T-helper 17 cell (primary cell): ENCODE data around the gene TBC1D5. TPM values are rescaled to one million over a fixed set of nuclear protein-coding genes. Genes with fewer than 3 reads are reported as not detected.

ENCODE experiments used
- ATAC-seq: fragments of 150-1000 bp; cut with Tn5 transposase; 2 replicates; pipeline ENCODE4 v1.10.0; 2021; ENCODE audit warnings: mild to moderate bottlenecking, moderate library complexity
- DNase-seq, 3 donors: peaks; one replicate each; pipeline versions ENCODE4 v3.0.0 to v3.0.0-alpha.2; 2020 to 2021
- H3K9me3 ChIP-seq: one replicate; pipeline ENCODE4 v1.7.0; 2013; ENCODE audit warnings: low read length, mild to moderate bottlenecking; ENCODE audit not compliant: control insufficient read depth, poor library complexity, severe bottlenecking
- H3K27ac Mint-ChIP-seq: one replicate; pipeline ENCODE4 v1.8.0; 2022; ENCODE audit warnings: mild to moderate bottlenecking, moderate library complexity, mixed read lengths
- H3K27me3 Mint-ChIP-seq: one replicate; pipeline ENCODE4 v1.8.0; 2022; ENCODE audit warnings: mixed read lengths
- H3K36me3 Mint-ChIP-seq: one replicate; pipeline ENCODE4 v1.8.0; 2022; ENCODE audit warnings: low read depth, mixed read lengths
- H3K4me1 Mint-ChIP-seq: one replicate; pipeline ENCODE4 v1.8.0; 2022; ENCODE audit warnings: mild to moderate bottlenecking, mixed read lengths
- H3K4me3 Mint-ChIP-seq: one replicate; pipeline ENCODE4 v1.8.0; 2022; ENCODE audit warnings: mild to moderate bottlenecking, moderate library complexity, mixed read lengths
- total RNA-seq, 4 donors: library from RNA in 2 of 4; stranded (reverse) in 2 of 4; gene quantifications; one replicate each; pipeline ENCODE4 v1.2.3 and lab custom pipeline; 2022 to 2026

Gene TBC1D5
- total RNA-seq, 2 donors from 2014 or later = 53.7 to 58.4 TPM

DNA sequence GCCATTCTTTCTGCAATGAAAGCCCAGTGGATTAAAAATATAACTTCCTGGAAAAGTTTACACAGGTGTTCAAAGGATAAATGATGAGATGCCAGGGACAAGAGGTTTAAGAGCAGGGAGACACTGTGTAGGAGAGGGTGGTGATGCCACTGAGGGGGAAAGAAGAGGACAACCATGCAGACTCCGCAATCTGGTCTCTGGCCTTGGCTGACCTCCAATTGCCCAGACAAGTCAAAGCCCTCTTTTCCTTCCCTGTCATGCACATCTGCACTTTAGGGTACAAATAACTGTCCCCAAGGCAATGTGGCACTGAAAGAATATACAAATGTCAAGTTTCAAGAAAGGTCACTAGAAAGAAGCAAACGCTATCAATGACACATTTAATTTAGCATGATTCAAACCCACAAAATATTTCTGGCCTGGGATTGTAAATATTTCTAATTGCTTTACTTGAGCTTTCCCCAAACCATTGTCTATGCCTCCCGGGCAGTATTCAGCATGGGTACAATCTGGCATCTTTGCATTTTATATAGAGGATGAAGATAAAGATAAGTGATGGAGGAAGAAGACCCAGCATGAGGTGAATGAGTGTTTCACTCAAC, 538.3 kb downstream of the TBC1D5 start:
- H3K36me3 Mint-ChIP-seq = peaks cover 2% of the 10 kb centered on the region
- H3K27me3 Mint-ChIP-seq = no peaks in the 10 kb centered on the region
- no peak for DNase-seq
- H3K4me3 Mint-ChIP-seq = no peak overlapping the region
- ATAC-seq = no peak
- H3K4me1 Mint-ChIP-seq = no peaks in the 10 kb centered on the region
- no peaks in the 10 kb centered on the region for H3K9me3 ChIP-seq
- no peak overlapping the region for H3K27ac Mint-ChIP-seq

DNA sequence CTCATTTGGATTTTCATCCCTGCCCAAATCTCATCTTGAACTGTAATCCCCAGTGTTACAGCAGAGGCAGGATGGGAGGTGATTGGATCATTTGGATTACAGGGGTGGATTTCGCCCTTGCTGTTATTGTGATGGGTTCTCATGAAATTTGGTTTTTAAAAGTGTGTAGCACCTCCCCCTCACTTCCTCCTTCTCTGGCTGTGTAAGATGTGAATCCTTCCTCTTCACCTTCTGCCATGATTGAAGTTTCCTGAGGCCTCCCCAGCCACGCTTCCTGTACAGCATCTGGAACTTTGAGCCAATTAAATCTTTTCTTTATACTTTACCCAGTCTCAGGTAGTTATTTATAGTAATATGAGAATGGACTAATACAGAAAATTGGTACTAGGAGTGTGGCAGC, 540.9 kb downstream of the TBC1D5 start:
- Mint-ChIP-seq H3K27ac (no peak overlapping the region), H3K4me3 (no peak overlapping the region)
- no peak for ATAC-seq

GRCh38 chr3:17195856-17196604, 546.4 kb downstream of the TBC1D5 start:
- ATAC-seq (peak; percentile 32), DNase-seq (no peak)
- Mint-ChIP-seq H3K27ac (no peak overlapping the region), H3K4me3 (no peak overlapping the region), H3K27me3 (no peaks in the 10 kb centered on the region), H3K36me3 (no peaks in the 10 kb centered on the region), H3K4me1 (peaks cover 13% of the 10 kb centered on the region)
- no peaks in the 10 kb centered on the region for H3K9me3 ChIP-seq

More for the DNA sequence above, 540.9 kb downstream of the TBC1D5 start:
- H3K4me1 Mint-ChIP-seq = peaks cover 4% of the 10 kb centered on the region
- DNase-seq = no peak
- H3K9me3 ChIP-seq = no peaks in the 10 kb centered on the region
- no peaks in the 10 kb centered on the region for H3K27me3 Mint-ChIP-seq
- H3K36me3 Mint-ChIP-seq = no peaks in the 10 kb centered on the region

GRCh38 chr3:17195192-17195611, 547.2 kb downstream of the TBC1D5 start:
- peak; percentile 40 for ATAC-seq

DNA sequence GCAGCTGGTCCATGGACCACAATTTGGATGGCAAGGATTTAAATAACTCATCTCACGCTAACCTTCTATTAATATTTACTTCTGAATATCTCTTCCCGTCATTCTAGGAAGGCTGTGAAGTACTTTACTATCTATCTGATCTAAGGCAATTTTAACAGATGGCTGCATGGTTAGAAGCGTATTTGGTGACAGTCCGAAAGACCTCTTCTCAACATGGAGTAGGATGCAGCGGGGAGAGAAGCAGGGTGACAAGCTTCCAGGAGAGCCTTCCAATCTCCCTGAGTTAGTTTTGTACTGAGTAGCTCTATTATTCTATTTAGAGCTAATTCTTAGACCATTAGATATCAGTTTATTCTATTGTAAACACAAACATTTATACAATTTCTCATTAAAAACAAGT, 548.3 kb downstream of the TBC1D5 start:
- ATAC-seq = no peak

More at GRCh38 chr3:17195192-17195611, 547.2 kb downstream of the TBC1D5 start:
- Mint-ChIP-seq H3K4me3 (no peak overlapping the region), H3K27me3 (no peaks in the 10 kb centered on the region), H3K36me3 (peaks cover under 1% of the 10 kb centered on the region), H3K27ac (peak overlapping the region; percentile 69), H3K4me1 (peaks cover 13% of the 10 kb centered on the region)
- DNase-seq = no peak
- no peaks in the 10 kb centered on the region for H3K9me3 ChIP-seq

DNA sequence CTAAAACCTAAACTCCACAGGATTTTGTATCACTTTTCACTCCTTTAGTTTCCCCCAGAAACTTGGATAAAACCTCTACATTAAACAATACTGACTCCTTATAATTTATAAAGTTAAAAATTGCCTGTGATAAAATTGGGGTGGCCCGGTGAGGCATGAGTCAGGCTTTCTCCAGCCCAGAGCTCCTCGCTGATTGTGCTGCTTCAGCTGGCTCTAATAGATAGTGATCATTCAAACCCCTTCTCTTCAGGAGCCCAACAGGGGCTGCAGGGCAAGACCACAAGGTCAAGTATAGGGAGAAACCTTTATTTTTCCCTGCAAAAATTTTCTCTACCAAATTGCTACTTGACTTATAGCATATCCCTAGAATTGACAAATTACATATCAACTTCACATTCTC, 549.4 kb downstream of the TBC1D5 start:
- H3K4me1 Mint-ChIP-seq = peaks cover 13% of the 10 kb centered on the region
- H3K27me3 Mint-ChIP-seq = no peaks in the 10 kb centered on the region
- DNase-seq = no peak
- H3K9me3 ChIP-seq = no peaks in the 10 kb centered on the region
- ATAC-seq = no peak
- no peak overlapping the region for H3K4me3 Mint-ChIP-seq
- H3K36me3 Mint-ChIP-seq = peaks cover 2% of the 10 kb centered on the region
- no peak overlapping the region for H3K27ac Mint-ChIP-seq

More for the DNA sequence above, 548.3 kb downstream of the TBC1D5 start:
- H3K27me3 Mint-ChIP-seq = no peaks in the 10 kb centered on the region
- H3K4me1 Mint-ChIP-seq = peaks cover 13% of the 10 kb centered on the region
- peaks cover 2% of the 10 kb centered on the region for H3K36me3 Mint-ChIP-seq
- DNase-seq = no peak
- H3K27ac Mint-ChIP-seq = no peak overlapping the region
- no peak overlapping the region for H3K4me3 Mint-ChIP-seq
- H3K9me3 ChIP-seq = no peaks in the 10 kb centered on the region

DNA sequence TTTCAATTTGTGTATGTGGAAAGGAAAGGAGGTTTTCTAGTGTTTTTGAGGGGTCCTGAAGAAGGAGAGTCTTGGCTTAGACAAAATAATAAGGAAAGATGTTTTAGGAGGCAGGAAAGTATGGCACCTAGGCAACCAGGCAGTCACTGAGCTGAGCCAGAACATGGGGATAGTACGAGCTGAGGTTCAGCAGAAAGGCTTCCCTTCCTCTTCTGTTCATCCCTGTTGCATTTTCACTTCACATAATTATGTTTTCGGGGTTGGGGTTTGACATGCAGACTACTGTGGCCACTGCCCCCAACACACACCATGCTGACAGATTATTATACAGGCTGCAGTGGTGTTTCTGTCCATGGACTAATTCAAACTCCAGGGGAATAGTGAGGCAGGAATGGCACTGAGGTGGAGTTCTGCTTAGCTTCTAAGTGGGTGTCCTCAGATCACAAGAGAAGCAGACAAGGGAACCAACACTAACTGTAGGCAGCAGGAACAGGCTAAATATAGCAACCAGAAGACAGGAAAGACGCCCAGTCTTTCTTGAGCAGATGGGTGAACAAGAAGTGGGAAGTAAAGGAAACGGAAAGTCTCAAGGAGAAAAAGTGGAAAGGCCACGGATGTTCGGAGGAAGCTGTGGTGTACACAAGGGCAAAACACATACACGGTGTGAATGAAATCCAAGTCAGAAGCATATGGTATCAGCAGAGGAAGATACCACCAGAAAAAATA, 551.9 kb downstream of the TBC1D5 start:
- no peaks in the 10 kb centered on the region for H3K9me3 ChIP-seq
- no peaks in the 10 kb centered on the region for H3K27me3 Mint-ChIP-seq
- no peak overlapping the region for H3K4me3 Mint-ChIP-seq
- H3K4me1 Mint-ChIP-seq = peaks cover 2% of the 10 kb centered on the region
- H3K36me3 Mint-ChIP-seq = peaks cover 2% of the 10 kb centered on the region
- no peak overlapping the region for H3K27ac Mint-ChIP-seq
- DNase-seq = no peak
- no peak for ATAC-seq

GRCh38 chr3:17188378-17188777, 554.1 kb downstream of the TBC1D5 start:
- Mint-ChIP-seq H3K27me3 (no peaks in the 10 kb centered on the region), H3K36me3 (peaks cover 2% of the 10 kb centered on the region), H3K4me3 (no peak overlapping the region), H3K27ac (no peak overlapping the region), H3K4me1 (peaks cover 3% of the 10 kb centered on the region)
- no peak for DNase-seq
- H3K9me3 ChIP-seq = no peaks in the 10 kb centered on the region
- no peak for ATAC-seq

DNA sequence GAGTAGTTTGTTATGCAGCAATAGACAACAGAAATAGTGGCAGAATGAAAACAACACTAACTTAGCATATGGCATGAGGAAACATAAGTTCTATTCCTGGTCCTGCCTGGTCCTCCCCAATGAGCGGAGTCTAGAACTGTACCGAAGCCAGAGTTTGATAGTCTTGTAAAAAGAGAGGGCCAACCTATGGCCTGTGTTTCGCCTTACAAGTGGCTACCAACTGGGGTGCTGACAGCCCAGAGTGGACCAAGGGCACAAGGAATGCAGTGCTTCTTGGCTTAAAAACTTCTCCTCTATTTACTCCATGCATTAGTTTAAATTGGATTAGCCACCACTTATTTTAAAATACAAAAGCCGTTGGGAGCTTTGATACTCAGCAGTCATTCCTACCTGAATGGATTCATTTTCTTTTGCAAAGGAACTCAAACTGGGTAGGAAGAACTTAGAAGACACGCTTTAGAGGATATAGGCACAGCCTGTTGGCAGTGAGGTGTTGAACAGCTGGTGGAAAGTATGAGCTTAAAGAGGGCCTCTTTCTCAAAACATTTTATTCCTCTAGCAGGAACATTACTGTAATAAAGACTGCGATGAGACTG, 554.7 kb downstream of the TBC1D5 start:
- no peak for DNase-seq
- no peaks in the 10 kb centered on the region for H3K9me3 ChIP-seq
- Mint-ChIP-seq H3K4me1 (peaks cover 5% of the 10 kb centered on the region), H3K27ac (no peak overlapping the region), H3K36me3 (peaks cover 4% of the 10 kb centered on the region), H3K4me3 (no peak overlapping the region), H3K27me3 (no peaks in the 10 kb centered on the region)
- ATAC-seq = no peak

DNA sequence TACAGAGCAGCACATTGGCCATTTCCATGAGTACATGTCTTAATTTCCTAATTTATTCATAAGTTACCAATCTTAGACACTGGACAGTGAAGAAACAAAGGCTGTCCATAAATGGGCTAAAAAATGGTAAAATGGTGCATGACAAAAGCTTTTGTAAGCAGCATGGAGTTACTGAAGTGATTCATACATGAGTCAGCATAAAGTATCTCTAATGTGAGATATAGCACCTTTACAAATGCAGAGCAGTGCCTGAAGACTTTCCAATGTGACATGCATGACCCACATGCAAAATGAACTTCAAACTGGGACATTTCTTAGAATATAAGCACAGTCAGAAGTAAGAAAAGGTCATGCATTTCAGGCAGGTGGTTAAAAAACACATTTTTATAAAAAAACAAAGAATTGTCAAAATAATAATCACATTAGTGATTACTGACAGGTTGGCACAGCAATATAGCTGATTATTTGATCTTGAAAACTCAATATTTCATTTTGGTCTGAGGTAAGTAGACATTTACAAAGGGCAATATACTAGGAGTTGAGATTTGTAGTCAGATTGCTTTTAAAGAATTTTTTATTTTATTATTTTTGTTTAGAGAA, 558.4 kb downstream of the TBC1D5 start:
- Mint-ChIP-seq H3K4me1 (peaks cover 12% of the 10 kb centered on the region), H3K4me3 (no peak overlapping the region)
- ATAC-seq = no peak

DNA sequence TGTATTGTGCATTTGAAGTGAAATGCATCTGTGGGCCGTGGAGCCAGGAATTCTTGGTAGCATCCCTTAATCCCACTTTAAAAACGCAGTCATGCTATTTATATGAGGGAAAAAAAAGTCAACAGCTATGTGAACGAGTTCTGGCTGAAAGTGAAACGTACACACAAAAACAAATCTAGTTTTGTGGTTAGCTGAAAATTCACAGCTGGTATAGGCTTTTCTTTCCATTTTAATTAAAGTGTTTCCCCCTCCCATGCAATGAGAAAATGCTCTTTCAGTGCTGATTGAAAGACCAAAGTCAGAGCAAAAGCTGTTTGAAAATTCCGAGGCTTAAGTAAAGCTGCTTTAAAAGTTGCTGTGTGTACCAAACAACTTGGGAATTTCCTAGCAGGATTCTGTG, 560.3 kb downstream of the TBC1D5 start:
- Mint-ChIP-seq H3K4me3 (no peak overlapping the region), H3K27me3 (no peaks in the 10 kb centered on the region), H3K4me1 (peaks cover 12% of the 10 kb centered on the region), H3K27ac (no peak overlapping the region), H3K36me3 (peaks cover 5% of the 10 kb centered on the region)
- ATAC-seq (no peak), DNase-seq (no peak)
- no peaks in the 10 kb centered on the region for H3K9me3 ChIP-seq

More for the DNA sequence above, 558.4 kb downstream of the TBC1D5 start:
- DNase-seq = no peak
- H3K27me3 Mint-ChIP-seq = no peaks in the 10 kb centered on the region
- H3K9me3 ChIP-seq = no peaks in the 10 kb centered on the region
- peaks cover 5% of the 10 kb centered on the region for H3K36me3 Mint-ChIP-seq
- H3K27ac Mint-ChIP-seq = peak overlapping the region; percentile 24

GRCh38 chr3:17181413-17181907, 561.0 kb downstream of the TBC1D5 start:
- no peaks in the 10 kb centered on the region for H3K9me3 ChIP-seq
- peaks cover 12% of the 10 kb centered on the region for H3K4me1 Mint-ChIP-seq
- ATAC-seq (no peak), DNase-seq (no peak)
- H3K27ac Mint-ChIP-seq = no peak overlapping the region
- H3K36me3 Mint-ChIP-seq = peaks cover 5% of the 10 kb centered on the region
- no peak overlapping the region for H3K4me3 Mint-ChIP-seq
- no peaks in the 10 kb centered on the region for H3K27me3 Mint-ChIP-seq
